Adrenal gland (tissue), 12 donors: Measurements from ENCODE around the gene DKKL1. TPM values are rescaled to one million over a fixed set of nuclear protein-coding genes. Genes with fewer than 3 reads are reported as not detected.

Source experiments
- DNase-seq, 7 donors: peaks; one replicate each; pipeline ENCODE4 v3.0.0-alpha.2; 2019 to 2020
- H3K27ac ChIP-seq, 5 donors: fragments of 200-600 bp; sonication (generic) in 4 of 5; 1 replicate in 3 of 5; 2 replicates in 2 of 5; pipeline versions ENCODE4 v1.5.1 to v1.8.0; 2016 to 2020; ENCODE audit warnings: mild to moderate bottlenecking in 1 of 5
- H3K27me3 ChIP-seq: fragments of 200-600 bp; 2 replicates; pipeline ENCODE4 v1.8.0; 2021
- H3K36me3 ChIP-seq, 2 donors: fragments of 200-600 bp; replicated peaks in 1 of 2; 1 replicate in 1 of 2; 2 replicates in 1 of 2; pipeline versions ENCODE4 v1.5.1 to v1.8.0; 2018 to 2022
- H3K4me1 ChIP-seq, 2 donors: fragments of 200-600 bp; replicated peaks in 1 of 2; 1 replicate in 1 of 2; 2 replicates in 1 of 2; pipeline versions ENCODE4 v1.5.1 to v1.8.0; 2018 to 2021
- H3K4me3 ChIP-seq, 4 donors: fragments of 200-600 bp; sonication (generic) in 3 of 4; one replicate each; pipeline ENCODE4 v1.5.1; 2016 to 2018
- H3K9me3 ChIP-seq, 3 donors: fragments of 200-600 bp; sonication (generic) in 1 of 3; replicated peaks in 1 of 3; 1 replicate in 2 of 3; 2 replicates in 1 of 3; pipeline versions ENCODE4 v1.5.1 to v1.8.0; 2016 to 2021
- CTCF ChIP-seq, 6 experiments: fragments of 450-650 bp in 4 of 6; fragments of 200-600 bp in 2 of 6; sonication (generic) in 1 of 6; IDR thresholded peaks; 1 replicate in 5 of 6; 2 replicates in 1 of 6; pipeline versions ENCODE4 v1.5.1 to v1.8.0; 2016 to 2021; ENCODE audit warnings: antibody characterized with exemption in 6 of 6, mild to moderate bottlenecking in 2 of 6, moderate library complexity in 1 of 6
- POLR2A ChIP-seq, 2 donors: fragments of 450-650 bp; IDR thresholded peaks; one replicate each; pipeline ENCODE4 v1.6.1; 2017; ENCODE audit warnings: antibody characterized with exemption in 2 of 2, mild to moderate bottlenecking in 2 of 2, moderate library complexity in 1 of 2
- WGBS, 4 donors: extraction: QIAGEN DNeasy Blood & Tissue Kit in 2 of 4; methylation state at CpG; one replicate each; pipeline versions ENCODE4 v1.1.5 to v1.1.7; 2013 to 2017; 5-methylcytosine and 5-hydroxymethylcytosine counted together
- intact Hi-C, 2 donors: fragments of 100-400 bp; cut with DNase I; formaldehyde crosslinking; loops; one replicate each; pipeline versions ENCODE4 v1.14.1 to v1.15.0; 2022 to 2023
- polyA plus RNA-seq, 3 donors: library from polyadenylated mRNA; stranded (reverse); fragments of 200-250 nt in 2 of 3; fragments of 350-450 nt in 1 of 3; fragmentation: Illumina TruSeq in 1 of 3; extraction: RNeasy Lipid Tissue Mini Kit (QIAGEN cat#74804) in 1 of 3; gene quantifications; one replicate each; pipeline ENCODE4 v1.2.3, GENCODE V29; 2013 to 2014
- total RNA-seq, 9 donors: library from RNA; depleted of rRNA in 4 of 9; stranded (reverse); fragments of >200 nt in 4 of 9; fragments of 120-200 nt in 1 of 9; fragmentation: NEBNext Ultra II Directional in 1 of 9; extraction: Animal tissue kit (Norgen Biotek cat#: 25700) in 1 of 9; gene quantifications; one replicate each; pipeline versions ENCODE4 v1.1.0 to v1.2.4, GENCODE V29; 2013 to 2023
- donor health status: healthy with polysubstance abuse.
- donor health status: Bipolar disorder and iron deficiency.
- donor health status: DM: yes; HTN: yes; CAD: no.
- donor health status: DM: no; HTN: no; CAD: no.
- donor health status: DM: no; HTN: no; CAD: no.
- donor health status: DM: yes; HTN: yes; CAD: no.

Gene DKKL1
- total and polyA plus RNA-seq, 12 donors, result 0.28 to 0.56 (median 0.44) TPM; not detected in 6

GRCh38 chr19:49415102-49415809 lies 51.6 kb downstream of the DKKL1 start:
- peaks cover 12% of the 10 kb centered on the region for H3K27me3 ChIP-seq
- TF ChIP-seq POLR2A (IDR thresholded peaks at IDR 0.05), result no peak
- no peak for TF ChIP-seq CTCF (IDR thresholded peaks at IDR 0.05)
- H3K9me3 ChIP-seq, result no peaks in the 10 kb centered on the region
- no peak overlapping the region for H3K4me3 ChIP-seq
- H3K4me1 ChIP-seq, result no peaks in the 10 kb centered on the region
- no peak for DNase-seq
- H3K36me3 ChIP-seq, result no peaks in the 10 kb centered on the region
- 64 to 75% (median 68%) methylated on average over 8 to 15 of the region's 15 CpGs for WGBS, 4 donors
- no peak overlapping the region for H3K27ac ChIP-seq
- intact Hi-C loops, result no loop called here

- 78 to 96% (median 85%) methylated on average over 2 of the region's 2 CpGs for WGBS, 4 donors
These were observed 52.1 kb downstream of the DKKL1 start for GRCh38 chr19:49415810-49416200.

GRCh38 chr19:49417088-49417487 lies 53.4 kb downstream of the DKKL1 start:
- peaks cover 23% of the 10 kb centered on the region for H3K27me3 ChIP-seq
- H3K4me1 ChIP-seq, result peaks cover 0 to 5% of the 10 kb centered on the region in 2 donors
- no peak for DNase-seq
- no peaks in the 10 kb centered on the region for H3K36me3 ChIP-seq
- H3K9me3 ChIP-seq, result no peaks in the 10 kb centered on the region
- TF ChIP-seq POLR2A (IDR thresholded peaks at IDR 0.05) (no peak), CTCF (IDR thresholded peaks at IDR 0.05) (no peak)
- 14 to 79% (median 53%) methylated on average over 1 to 7 of the region's 7 CpGs for WGBS, 4 donors
- no peak overlapping the region for H3K4me3 ChIP-seq
- intact Hi-C loops, result no loop called here
- no peak overlapping the region for H3K27ac ChIP-seq

More at GRCh38 chr19:49415810-49416200, 52.1 kb downstream of the DKKL1 start:
- Histone ChIP-seq H3K36me3 (no peaks in the 10 kb centered on the region), H3K27ac (no peak overlapping the region), H3K4me1 (no peaks in the 10 kb centered on the region), H3K4me3 (no peak overlapping the region), H3K27me3 (peaks cover 12% of the 10 kb centered on the region), H3K9me3 (no peaks in the 10 kb centered on the region)
- TF ChIP-seq POLR2A (IDR thresholded peaks at IDR 0.05) (no peak), CTCF (IDR thresholded peaks at IDR 0.05) (no peak)
- intact Hi-C loops, result no loop called here
- DNase-seq, result no peak

GRCh38 chr19:49418511-49418910 lies 54.8 kb downstream of the DKKL1 start:
- DNase-seq, result no peak
- Histone ChIP-seq H3K27me3 (peaks cover 37% of the 10 kb centered on the region), H3K36me3 (no peaks in the 10 kb centered on the region), H3K27ac (no peak overlapping the region), H3K4me3 (no peak overlapping the region), H3K4me1 (peaks cover 0 to 18% of the 10 kb centered on the region in 2 donors), H3K9me3 (no peaks in the 10 kb centered on the region)
- 58 to 76% (median 71%) methylated on average over 3 to 5 of the region's 5 CpGs for WGBS, 4 donors
- intact Hi-C loops, result no loop called here
- TF ChIP-seq POLR2A (IDR thresholded peaks at IDR 0.05), result no peak
- no peak for TF ChIP-seq CTCF (IDR thresholded peaks at IDR 0.05)
